Type B pancreatic cell (in vitro differentiated cells): Measurements from ENCODE around the gene ARSK. TPM values are rescaled to one million over a fixed set of nuclear protein-coding genes. Genes with fewer than 3 reads are reported as not detected.

Experiments
- DNase-seq: peaks from one replicate; pipeline ENCODE4 v3.0.0; 2021; ENCODE audit warnings: mixed read lengths; ENCODE audit not compliant: unreplicated experiment; ENCODE audit errors: extremely low spot score
- H3K27ac Mint-ChIP-seq: 2 replicates; pipeline ENCODE4 v1.8.0; 2021; ENCODE audit warnings: mild to moderate bottlenecking, mixed read lengths
- H3K27me3 Mint-ChIP-seq: 2 replicates; pipeline ENCODE4 v1.8.0; 2021; ENCODE audit warnings: mixed read lengths
- H3K36me3 Mint-ChIP-seq: 2 replicates; pipeline ENCODE4 v1.8.0; 2021; ENCODE audit warnings: mixed read lengths
- H3K4me1 Mint-ChIP-seq: one replicate; pipeline ENCODE4 v1.8.0; 2021; ENCODE audit warnings: mixed read lengths; ENCODE audit not compliant: unreplicated experiment
- H3K4me3 Mint-ChIP-seq: 2 replicates; pipeline ENCODE4 v1.8.0; 2021; ENCODE audit warnings: mild to moderate bottlenecking, mixed read lengths
- H3K9me3 Mint-ChIP-seq: 2 replicates; pipeline ENCODE4 v1.8.0; 2021; ENCODE audit warnings: mixed read lengths
- total RNA-seq: library from RNA; stranded (reverse); gene quantifications from 2 replicates; pipeline ENCODE4 v1.2.1, GENCODE V29; 2021; ENCODE audit warnings: low replicate concordance
- TF ChIP-seq, protein P1 (sequence below): fragments of 200-600 bp; sonication (generic); conservative IDR thresholded peaks from 2 replicates; pipeline ENCODE4 v1.5.0; 2021; ENCODE audit warnings: antibody characterized with exemption, mild to moderate bottlenecking

Gene ARSK
- total RNA-seq, 1 donor from 2014 or later: 9.1 TPM

DNA sequence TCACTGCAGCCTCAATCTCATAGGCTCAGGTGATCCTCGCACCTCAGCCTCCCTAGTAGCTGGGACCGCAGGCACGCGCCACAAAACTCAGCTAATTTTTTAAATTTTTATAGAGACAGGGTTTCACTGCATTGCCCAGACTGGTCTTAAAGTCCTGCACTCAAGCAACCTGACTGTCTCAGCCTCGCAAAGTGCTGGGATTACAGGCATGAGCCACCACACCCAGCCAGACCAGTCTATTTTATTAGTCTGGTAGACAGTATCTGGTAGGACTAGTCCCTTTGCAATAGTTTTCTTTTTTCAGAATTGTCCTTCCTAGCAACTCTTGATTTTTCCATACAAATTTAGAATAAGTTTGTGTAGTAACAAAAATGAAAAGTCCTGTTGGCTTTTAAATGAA lies 50.9 kb downstream of the ARSK start:
- Mint-ChIP-seq H3K4me3 (no peak overlapping the region), H3K4me1 (no peaks in the 10 kb centered on the region), H3K9me3 (no peaks in the 10 kb centered on the region), H3K27ac (no peak overlapping the region), H3K36me3 (peaks cover 4% of the 10 kb centered on the region), H3K27me3 (no peaks in the 10 kb centered on the region)
- DNase-seq: no peak
- TF ChIP-seq, protein P1, sequence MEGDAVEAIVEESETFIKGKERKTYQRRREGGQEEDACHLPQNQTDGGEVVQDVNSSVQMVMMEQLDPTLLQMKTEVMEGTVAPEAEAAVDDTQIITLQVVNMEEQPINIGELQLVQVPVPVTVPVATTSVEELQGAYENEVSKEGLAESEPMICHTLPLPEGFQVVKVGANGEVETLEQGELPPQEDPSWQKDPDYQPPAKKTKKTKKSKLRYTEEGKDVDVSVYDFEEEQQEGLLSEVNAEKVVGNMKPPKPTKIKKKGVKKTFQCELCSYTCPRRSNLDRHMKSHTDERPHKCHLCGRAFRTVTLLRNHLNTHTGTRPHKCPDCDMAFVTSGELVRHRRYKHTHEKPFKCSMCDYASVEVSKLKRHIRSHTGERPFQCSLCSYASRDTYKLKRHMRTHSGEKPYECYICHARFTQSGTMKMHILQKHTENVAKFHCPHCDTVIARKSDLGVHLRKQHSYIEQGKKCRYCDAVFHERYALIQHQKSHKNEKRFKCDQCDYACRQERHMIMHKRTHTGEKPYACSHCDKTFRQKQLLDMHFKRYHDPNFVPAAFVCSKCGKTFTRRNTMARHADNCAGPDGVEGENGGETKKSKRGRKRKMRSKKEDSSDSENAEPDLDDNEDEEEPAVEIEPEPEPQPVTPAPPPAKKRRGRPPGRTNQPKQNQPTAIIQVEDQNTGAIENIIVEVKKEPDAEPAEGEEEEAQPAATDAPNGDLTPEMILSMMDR: no peak

DNA sequence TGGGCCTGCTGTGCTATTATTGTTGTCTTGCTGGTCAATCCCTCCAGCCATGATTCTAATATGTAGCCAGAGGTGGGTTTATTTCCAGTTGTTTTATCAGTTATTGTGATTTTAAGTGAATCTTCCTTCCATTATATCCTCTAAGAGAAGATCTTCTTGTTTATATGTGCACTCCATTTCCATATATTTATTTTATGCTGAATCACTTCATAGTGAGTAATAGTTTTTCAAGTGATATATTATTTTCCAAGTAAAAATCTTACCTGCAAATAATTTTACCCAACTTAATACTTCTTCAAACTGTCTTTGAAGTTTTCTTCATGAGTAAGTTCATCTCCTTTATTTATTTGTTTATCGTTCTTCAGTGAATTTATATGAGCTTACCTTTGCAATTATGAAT lies 51.5 kb downstream of the ARSK start:
- no peak overlapping the region for H3K4me3 Mint-ChIP-seq
- DNase-seq: no peak
- H3K27ac Mint-ChIP-seq: no peak overlapping the region
- H3K9me3 Mint-ChIP-seq: no peaks in the 10 kb centered on the region
- no peaks in the 10 kb centered on the region for H3K27me3 Mint-ChIP-seq
- TF ChIP-seq, protein P1: no peak
- no peaks in the 10 kb centered on the region for H3K4me1 Mint-ChIP-seq
- H3K36me3 Mint-ChIP-seq: no peaks in the 10 kb centered on the region

DNA sequence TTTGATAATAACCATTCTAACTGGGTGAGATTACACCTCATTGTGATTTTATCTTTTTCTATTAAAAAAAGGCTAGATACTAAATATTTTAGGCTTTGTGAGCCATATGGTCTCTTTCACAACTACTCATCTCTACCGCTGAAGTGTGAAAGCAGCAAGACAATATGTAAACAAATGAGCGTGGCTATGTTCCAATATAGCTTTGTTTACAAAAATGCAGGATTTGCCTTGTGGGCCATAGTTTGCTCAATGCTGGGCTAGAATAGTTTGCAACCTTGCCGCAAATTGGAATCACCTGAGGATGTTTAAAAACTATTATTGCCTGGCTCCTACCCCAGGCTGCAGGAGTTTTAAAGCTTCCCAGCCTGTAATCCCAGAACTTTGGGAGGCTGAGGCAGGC lies 54.8 kb downstream of the ARSK start:
- Mint-ChIP-seq H3K36me3 (no peaks in the 10 kb centered on the region), H3K4me3 (no peak overlapping the region), H3K27ac (no peak overlapping the region), H3K4me1 (no peaks in the 10 kb centered on the region), H3K9me3 (peaks cover 7% of the 10 kb centered on the region), H3K27me3 (no peaks in the 10 kb centered on the region)
- TF ChIP-seq, protein P1: no peak
- no peak for DNase-seq

DNA sequence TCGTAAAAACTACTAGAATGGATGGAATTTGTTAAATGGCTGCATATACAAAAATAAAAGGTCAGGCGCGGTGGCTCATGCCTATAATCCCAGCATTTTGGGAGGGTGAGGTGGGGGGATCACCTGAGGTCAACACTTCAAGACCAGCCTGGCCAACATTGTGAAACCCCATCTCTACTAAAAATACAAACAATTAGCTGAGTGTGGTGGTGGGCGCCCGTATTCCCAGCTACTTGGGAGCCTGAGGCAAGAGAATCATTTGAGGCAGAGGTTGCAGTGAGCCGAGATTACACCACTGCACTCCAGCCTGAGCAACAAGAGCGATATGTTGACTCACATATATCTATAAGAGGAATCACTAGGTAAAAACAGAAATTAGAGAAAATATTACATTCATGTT lies 55.6 kb downstream of the ARSK start:
- Mint-ChIP-seq H3K27me3 (no peaks in the 10 kb centered on the region), H3K27ac (no peak overlapping the region), H3K4me1 (no peaks in the 10 kb centered on the region), H3K4me3 (no peak overlapping the region), H3K36me3 (no peaks in the 10 kb centered on the region), H3K9me3 (peaks cover 7% of the 10 kb centered on the region)
- DNase-seq: no peak
- TF ChIP-seq, protein P1: no peak

DNA sequence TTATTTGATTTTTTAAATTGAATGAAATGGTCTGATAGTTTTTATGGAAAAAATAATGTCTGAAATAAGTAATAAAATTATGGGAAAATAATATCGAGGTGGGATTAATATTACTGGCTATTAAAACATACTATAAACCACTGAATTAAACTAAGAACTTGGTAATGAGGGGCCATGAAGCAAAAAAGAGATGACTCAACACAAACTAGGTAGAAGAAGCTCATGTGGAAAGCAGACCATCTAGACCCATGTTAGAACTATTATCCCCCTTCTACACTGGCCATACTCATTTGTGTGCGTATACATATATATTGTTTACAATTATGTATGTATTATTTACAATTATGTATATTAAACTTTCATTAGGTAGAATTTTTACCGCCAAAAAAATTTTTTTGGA lies 56.5 kb downstream of the ARSK start:
- no peaks in the 10 kb centered on the region for H3K4me1 Mint-ChIP-seq

More for the DNA sequence above, 56.5 kb downstream of the ARSK start:
- Mint-ChIP-seq H3K36me3 (no peaks in the 10 kb centered on the region), H3K27ac (no peak overlapping the region), H3K9me3 (peaks cover 7% of the 10 kb centered on the region), H3K4me3 (no peak overlapping the region), H3K27me3 (no peaks in the 10 kb centered on the region)
- TF ChIP-seq, protein P1: no peak
- no peak for DNase-seq
